Subcutaneous adipose tissue (tissue), 4 donors: ENCODE measurements around the gene INKA2. TPM values are rescaled to one million over a fixed set of nuclear protein-coding genes. Genes with fewer than 3 reads are reported as not detected.

Source experiments
- CTCF ChIP-seq: fragments of 450-650 bp; IDR thresholded peaks from one replicate; pipeline ENCODE4 v1.5.1; 2016; ENCODE audit warnings: low read depth, mild to moderate bottlenecking, control low read depth, antibody characterized with exemption, moderate library complexity
- total RNA-seq, 4 donors: library from RNA; depleted of rRNA; stranded (reverse); fragments of >200 nt; gene quantifications; one replicate each; pipeline ENCODE4 v1.1.0, GENCODE V29; 2016

The INKA2 gene
- total RNA-seq, 4 donors from 2014 or later: 3.7 to 10.5 (median 4.1) TPM

GRCh38 chr1:111750856-111751255 lies 11.7 kb upstream of the INKA2 start:
- TF ChIP-seq CTCF: no peak

DNA sequence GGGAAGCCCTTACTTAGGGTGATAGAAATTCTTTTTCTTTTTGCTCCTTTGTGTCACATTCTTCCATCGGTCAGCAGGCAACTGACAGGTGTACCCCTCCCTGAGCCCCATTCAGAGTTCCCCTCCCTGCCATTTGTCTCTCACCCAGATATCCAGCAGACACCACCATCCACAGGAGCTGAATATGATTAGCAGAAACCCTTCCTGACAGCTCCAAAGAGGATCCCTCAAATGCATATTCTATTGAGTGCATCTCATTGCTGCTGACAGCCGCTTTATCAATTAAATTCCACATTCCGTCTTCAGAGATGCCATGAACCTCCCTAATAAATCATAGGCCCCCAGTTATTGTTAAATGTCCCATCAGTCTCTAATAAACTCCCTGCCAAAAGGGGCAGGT lies 10.4 kb upstream of the INKA2 start:
- no peak for TF ChIP-seq CTCF

- TF ChIP-seq CTCF: no peak
Observed at GRCh38 chr1:111747947-111748346, 8.8 kb upstream of the INKA2 start.

DNA sequence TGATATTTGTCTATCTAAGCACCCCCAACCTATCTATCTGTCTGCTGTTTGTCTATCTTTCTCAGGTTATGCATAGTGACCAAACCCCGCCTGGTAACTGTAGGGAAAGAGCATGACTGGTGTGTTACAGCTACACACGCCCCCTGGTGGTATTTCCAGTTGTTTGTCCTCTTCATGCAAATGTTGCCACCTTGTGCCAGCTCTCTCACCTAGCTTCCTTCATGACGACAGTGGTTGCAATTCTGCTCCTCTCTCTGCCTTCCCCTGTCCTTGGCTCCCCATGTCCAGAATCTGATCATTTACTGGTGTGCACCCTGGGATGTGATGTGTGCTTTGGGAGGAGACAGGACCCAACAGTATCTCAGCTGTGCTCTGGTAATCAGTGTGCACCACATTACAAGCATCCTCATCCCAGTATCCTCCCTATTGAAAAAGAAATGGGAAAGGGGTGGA lies 8.1 kb upstream of the INKA2 start:
- TF ChIP-seq CTCF: no peak

DNA sequence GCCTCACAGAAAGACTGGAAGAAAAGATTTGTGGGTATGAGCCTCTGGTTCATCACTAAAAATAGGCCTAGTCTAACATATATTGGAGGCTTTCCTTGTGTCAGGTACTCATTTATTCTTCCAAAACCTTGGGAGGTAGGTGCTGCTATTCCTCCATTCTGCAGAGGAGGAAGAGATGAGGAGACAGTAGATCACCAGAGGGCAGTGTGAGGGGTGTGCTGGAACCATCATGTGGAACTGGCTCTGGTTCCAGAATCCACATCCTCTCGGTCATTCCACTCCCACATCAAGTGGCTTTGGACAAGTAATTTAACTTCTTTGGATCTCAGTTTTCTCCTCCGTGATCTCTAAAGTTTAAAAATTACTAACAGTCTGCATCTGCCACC lies 7.4 kb upstream of the INKA2 start:
- TF ChIP-seq CTCF: no peak

DNA sequence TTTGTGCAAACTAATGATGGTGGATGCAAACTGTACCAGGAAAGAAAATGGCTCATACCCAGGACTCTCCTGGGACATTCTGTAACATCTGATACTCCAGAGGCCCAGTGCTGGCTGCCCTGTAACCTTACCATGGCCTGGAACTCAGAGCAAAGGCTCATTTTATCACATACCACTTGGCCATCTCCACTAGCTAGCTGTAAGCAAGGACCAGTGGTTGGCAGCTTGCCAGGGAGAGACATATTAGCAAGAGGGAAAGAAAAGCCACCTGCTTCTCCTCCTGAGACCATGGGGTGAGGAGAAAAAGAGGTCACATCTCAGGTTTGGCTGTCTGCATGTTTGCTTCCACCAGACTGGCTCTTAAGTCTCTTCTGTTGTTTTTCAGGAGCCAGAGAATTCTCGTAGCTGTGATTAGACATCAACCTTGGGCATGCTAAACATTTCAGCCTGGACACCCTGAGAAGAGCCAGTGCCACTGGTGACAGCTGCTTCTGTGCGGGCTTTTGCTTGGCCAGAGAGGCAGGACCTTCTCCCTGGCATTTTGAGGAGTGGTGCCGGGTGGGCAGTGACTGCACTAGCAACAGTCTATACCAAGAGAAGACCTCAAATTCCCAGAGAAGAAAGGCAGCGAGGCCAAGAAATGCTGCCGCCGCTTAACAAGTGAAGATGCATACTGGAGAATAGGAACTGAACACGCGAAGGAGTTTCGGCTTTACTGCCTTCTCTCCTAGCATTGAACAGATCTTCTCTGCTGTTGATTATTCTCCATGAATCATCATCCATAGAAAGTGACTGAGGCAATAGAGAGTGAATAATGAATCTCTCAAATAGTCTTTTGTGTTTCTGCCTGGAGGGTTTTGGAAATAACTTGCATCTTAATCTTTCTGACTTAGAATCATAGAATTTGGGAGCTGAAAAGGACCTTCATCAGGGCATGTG lies 6.7 kb upstream of the INKA2 start:
- TF ChIP-seq CTCF: no peak

DNA sequence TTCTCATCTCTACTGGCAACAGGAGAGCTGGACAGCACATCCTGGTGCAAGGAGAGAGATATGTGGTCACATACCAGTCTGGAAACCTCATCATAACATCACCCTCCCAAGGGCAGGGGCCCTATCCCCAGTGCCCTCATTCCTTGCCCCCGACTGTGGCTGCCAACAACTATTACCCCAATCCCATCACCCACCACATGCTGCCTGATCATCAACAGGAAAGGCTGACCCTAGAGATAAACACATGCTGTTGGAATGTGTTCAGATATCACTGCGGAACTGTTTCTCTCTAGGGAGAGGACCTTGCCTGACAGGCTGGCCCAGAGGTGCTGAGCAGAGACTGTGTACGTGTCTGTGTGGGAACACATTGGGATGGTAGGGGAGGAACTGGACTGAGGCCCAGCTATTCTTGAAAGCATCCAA lies 4.5 kb upstream of the INKA2 start:
- no peak for TF ChIP-seq CTCF
